Osteoblast (primary cell): ENCODE measurements around the gene OAT. TPM values are rescaled to one million over a fixed set of nuclear protein-coding genes. Genes with fewer than 3 reads are reported as not detected.

Source experiments
- DNase-seq: peaks from one replicate; pipeline ENCODE4 v3.0.0; 2011; ENCODE audit warnings: low spot score, mixed read lengths; ENCODE audit not compliant: insufficient read length; ENCODE audit errors: missing footprints
- H2AFZ ChIP-seq: 2 replicates; pipeline ENCODE4 v1.6.0; 2011; ENCODE audit warnings: mild to moderate bottlenecking, low read length
- H3K27ac ChIP-seq: 2 replicates; pipeline ENCODE4 v1.5.1; 2011; ENCODE audit warnings: mild to moderate bottlenecking, low read depth, low read length, moderate library complexity
- H3K27me3 ChIP-seq: 2 replicates; pipeline ENCODE4 v1.6.0; 2012; ENCODE audit warnings: mild to moderate bottlenecking, control low read depth, inconsistent platforms, low read length, moderate library complexity; ENCODE audit not compliant: insufficient read depth
- H3K36me3 ChIP-seq: 2 replicates; pipeline ENCODE4 v1.5.1; 2011; ENCODE audit warnings: mild to moderate bottlenecking, low read length, control low read depth, moderate library complexity; ENCODE audit not compliant: insufficient read depth
- H3K4me1 ChIP-seq: 2 replicates; pipeline ENCODE4 v1.5.1; 2011; ENCODE audit warnings: mild to moderate bottlenecking, low read length, control low read depth, moderate library complexity; ENCODE audit not compliant: insufficient read depth
- H3K4me2 ChIP-seq: 2 replicates; pipeline ENCODE4 v1.6.0; 2011; ENCODE audit warnings: mild to moderate bottlenecking, low read length; ENCODE audit not compliant: insufficient read depth
- H3K4me3 ChIP-seq: fragments of 200-600 bp; sonication (generic); 3 replicates; pipeline ENCODE4 v1.5.1; 2012; ENCODE audit warnings: mild to moderate bottlenecking, low read length, inconsistent platforms; ENCODE audit not compliant: insufficient read depth
- H3K79me2 ChIP-seq: 2 replicates; pipeline ENCODE4 v1.6.0; 2012; ENCODE audit warnings: mild to moderate bottlenecking, low read length, control low read depth, inconsistent platforms; ENCODE audit not compliant: insufficient read depth
- H3K9me3 ChIP-seq: 2 replicates; pipeline ENCODE4 v1.5.1; 2011; ENCODE audit warnings: low read depth, low read length, control low read depth
- H4K20me1 ChIP-seq: 2 replicates; pipeline ENCODE4 v1.6.0; 2012; ENCODE audit warnings: mild to moderate bottlenecking, low read length, control low read depth; ENCODE audit not compliant: insufficient read depth
- total RNA-seq: library from RNA; depleted of rRNA; stranded (reverse); fragments of >200 nt; gene quantifications from 2 replicates; pipeline ENCODE4 v1.2.3, GENCODE V29; 2012
- TF ChIP-seq, protein P1 (sequence below): IDR thresholded peaks from 2 replicates; pipeline ENCODE4 v1.5.1; 2011; ENCODE audit warnings: mild to moderate bottlenecking, low read depth, low read length, moderate library complexity; ENCODE audit errors: extremely low read depth

The OAT gene
- total RNA-seq, 1 donor = 202 TPM

DNA sequence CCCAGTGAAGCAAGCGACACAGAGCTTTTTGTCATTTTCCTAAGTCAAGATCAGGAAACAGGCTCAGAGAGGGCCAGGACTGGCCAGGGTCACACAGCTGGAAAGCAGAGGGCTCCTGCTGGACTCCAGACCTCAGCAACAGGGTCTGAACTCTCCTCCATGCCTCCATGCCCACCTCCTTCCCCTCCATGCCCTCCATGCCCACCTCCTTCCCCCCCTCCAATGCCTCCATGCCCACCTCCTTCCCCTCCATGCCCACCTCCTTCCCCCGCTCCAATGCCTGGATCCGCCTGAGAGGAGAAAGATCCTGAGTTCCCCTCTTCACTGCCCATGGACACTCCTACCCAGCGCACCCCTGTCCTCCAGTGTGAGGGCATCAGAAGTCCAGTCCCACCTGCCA lies 51.3 kb downstream of the OAT start:
- H3K4me1 ChIP-seq = no peaks in the 10 kb centered on the region
- DNase-seq = no peak
- no peak overlapping the region for H3K4me2 ChIP-seq
- no peaks in the 10 kb centered on the region for H4K20me1 ChIP-seq
- H3K9me3 ChIP-seq = no peaks in the 10 kb centered on the region
- H3K36me3 ChIP-seq = no peaks in the 10 kb centered on the region
- H3K27me3 ChIP-seq = peaks cover 30% of the 10 kb centered on the region
- no peak overlapping the region for H3K4me3 ChIP-seq
- H3K79me2 ChIP-seq = no peaks in the 10 kb centered on the region
- no peak overlapping the region for H2AFZ ChIP-seq
- H3K27ac ChIP-seq = no peak overlapping the region
- TF ChIP-seq, protein P1, sequence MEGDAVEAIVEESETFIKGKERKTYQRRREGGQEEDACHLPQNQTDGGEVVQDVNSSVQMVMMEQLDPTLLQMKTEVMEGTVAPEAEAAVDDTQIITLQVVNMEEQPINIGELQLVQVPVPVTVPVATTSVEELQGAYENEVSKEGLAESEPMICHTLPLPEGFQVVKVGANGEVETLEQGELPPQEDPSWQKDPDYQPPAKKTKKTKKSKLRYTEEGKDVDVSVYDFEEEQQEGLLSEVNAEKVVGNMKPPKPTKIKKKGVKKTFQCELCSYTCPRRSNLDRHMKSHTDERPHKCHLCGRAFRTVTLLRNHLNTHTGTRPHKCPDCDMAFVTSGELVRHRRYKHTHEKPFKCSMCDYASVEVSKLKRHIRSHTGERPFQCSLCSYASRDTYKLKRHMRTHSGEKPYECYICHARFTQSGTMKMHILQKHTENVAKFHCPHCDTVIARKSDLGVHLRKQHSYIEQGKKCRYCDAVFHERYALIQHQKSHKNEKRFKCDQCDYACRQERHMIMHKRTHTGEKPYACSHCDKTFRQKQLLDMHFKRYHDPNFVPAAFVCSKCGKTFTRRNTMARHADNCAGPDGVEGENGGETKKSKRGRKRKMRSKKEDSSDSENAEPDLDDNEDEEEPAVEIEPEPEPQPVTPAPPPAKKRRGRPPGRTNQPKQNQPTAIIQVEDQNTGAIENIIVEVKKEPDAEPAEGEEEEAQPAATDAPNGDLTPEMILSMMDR = no peak

DNA sequence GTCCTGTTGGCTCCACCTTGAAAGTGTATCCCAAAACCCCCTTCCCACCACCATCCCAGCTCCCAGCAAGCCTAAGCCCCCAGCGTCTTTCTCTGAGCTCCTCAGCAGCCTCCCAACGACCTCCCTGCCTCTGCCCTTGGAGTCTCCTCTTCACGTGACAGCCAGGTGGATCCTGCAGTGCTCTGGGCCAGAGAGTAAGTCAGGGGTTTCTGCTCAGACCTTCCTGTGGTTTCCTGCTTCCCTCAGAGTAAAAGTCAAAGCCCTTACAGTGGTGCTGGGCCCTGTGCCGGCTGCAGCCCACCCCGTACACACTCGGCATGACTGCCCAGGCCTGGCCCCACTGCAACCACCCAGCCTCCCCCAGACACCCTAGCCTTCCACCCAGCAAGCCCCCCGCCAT lies 51.9 kb downstream of the OAT start:
- TF ChIP-seq, protein P1 = no peak
- DNase-seq = no peak
- H3K9me3 ChIP-seq = no peaks in the 10 kb centered on the region
- H3K4me1 ChIP-seq = no peaks in the 10 kb centered on the region
- H3K79me2 ChIP-seq = no peaks in the 10 kb centered on the region
- no peak overlapping the region for H3K27ac ChIP-seq
- no peaks in the 10 kb centered on the region for H4K20me1 ChIP-seq
- no peak overlapping the region for H3K4me2 ChIP-seq
- H3K36me3 ChIP-seq = no peaks in the 10 kb centered on the region
- H3K27me3 ChIP-seq = peaks cover 24% of the 10 kb centered on the region
- H3K4me3 ChIP-seq = no peak overlapping the region
- H2AFZ ChIP-seq = no peak overlapping the region

DNA sequence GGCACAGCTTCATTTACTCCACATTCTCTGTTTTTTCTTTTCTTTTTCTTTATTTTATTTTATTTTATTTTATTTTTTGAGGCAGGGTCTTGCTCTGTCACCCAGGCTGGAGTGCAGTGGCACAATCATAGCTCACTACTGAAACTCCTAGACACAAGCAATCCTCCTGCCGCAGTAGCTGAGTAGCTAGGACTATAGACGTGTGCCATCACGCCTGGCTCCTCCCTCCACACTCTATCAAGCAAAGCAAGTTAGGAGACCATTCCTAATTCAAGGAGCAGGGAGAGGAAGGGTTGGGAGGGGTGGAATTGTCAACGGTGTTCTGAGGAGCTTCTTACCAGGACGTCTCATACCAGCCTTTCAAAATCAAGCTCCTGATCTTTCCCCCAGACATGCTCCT lies 52.4 kb downstream of the OAT start:
- Histone ChIP-seq H3K79me2 (no peaks in the 10 kb centered on the region), H4K20me1 (no peaks in the 10 kb centered on the region), H3K4me2 (no peak overlapping the region), H3K27ac (no peak overlapping the region), H3K27me3 (peaks cover 22% of the 10 kb centered on the region), H3K4me1 (no peaks in the 10 kb centered on the region), H3K36me3 (no peaks in the 10 kb centered on the region), H3K4me3 (no peak overlapping the region), H2AFZ (no peak overlapping the region), H3K9me3 (no peaks in the 10 kb centered on the region)
- TF ChIP-seq, protein P1 = no peak
- DNase-seq = peak; percentile 43

DNA sequence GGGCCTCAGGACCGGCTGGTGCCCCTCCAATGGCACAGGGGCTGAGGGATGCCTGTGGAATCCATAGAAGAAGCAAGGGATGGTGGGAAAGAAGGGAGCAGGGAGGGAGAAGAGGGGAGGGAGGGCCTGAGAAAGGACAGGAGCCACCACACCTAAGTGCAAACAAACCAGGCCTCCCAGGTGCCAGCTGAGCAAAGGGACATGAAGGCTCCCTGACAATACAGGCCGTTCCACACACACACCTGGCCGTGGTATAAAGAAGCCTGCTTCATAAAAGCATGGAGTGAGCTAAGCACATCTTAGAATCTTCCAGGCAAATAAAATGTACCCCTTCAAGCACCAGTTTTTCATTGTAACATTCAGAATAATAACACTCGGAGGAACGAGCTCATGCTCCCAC lies 54.0 kb downstream of the OAT start:
- H3K4me2 ChIP-seq = no peak overlapping the region
- H3K4me1 ChIP-seq = no peaks in the 10 kb centered on the region
- H3K36me3 ChIP-seq = no peaks in the 10 kb centered on the region
- peak; percentile 21 for DNase-seq
- no peaks in the 10 kb centered on the region for H3K9me3 ChIP-seq
- no peaks in the 10 kb centered on the region for H3K79me2 ChIP-seq
- H2AFZ ChIP-seq = no peak overlapping the region
- no peak overlapping the region for H3K27ac ChIP-seq
- H4K20me1 ChIP-seq = no peaks in the 10 kb centered on the region
- H3K4me3 ChIP-seq = no peak overlapping the region
- TF ChIP-seq, protein P1 = no peak
- peaks cover 11% of the 10 kb centered on the region for H3K27me3 ChIP-seq
